HCT116 (cell line): Measurements from ENCODE around the gene BCL11A. TPM values are rescaled to one million over a fixed set of nuclear protein-coding genes. Genes with fewer than 3 reads are reported as not detected.

Source experiments
- ATAC-seq: fragments of 200-7000 bp; cut with Tn5 transposase; 2 replicates; pipeline ENCODE4 v1.9.1; 2020; ENCODE audit warnings: mild to moderate bottlenecking, moderate library complexity
- BruUV-seq: library from RNA; stranded (reverse); fragments of 400-500 nt; replicated peaks from 2 replicates; lab custom pipeline; 2021; lab: Mats Ljungman, UMichigan
- CTCF ChIA-PET: fragments of 300-600 bp; sonication (Branson Sonifier 250); formaldehyde crosslinking; loops from one replicate; lab custom pipeline; 2021; ENCODE audit warnings: antibody characterized with exemption; lab: Charles Lee
- POLR2A ChIA-PET: fragments of 300-600, 350-600 bp; sonication (Branson Sonifier 250); formaldehyde crosslinking; loops from one replicate; lab custom pipeline; 2021; ENCODE audit warnings: antibody characterized with exemption; lab: Charles Lee
- RAD21 ChIA-PET, 2 experiments: fragments of 300-600 bp; sonication (Branson Sonifier 250); formaldehyde crosslinking; loops; one replicate each; lab custom pipeline; 2023; ENCODE audit warnings: low total read pairs in 2 of 2; ENCODE audit not compliant: uncharacterized antibody in 2 of 2, unreplicated experiment in 2 of 2, low non-redundant PET in 1 of 2; lab: Charles Lee
- DNase-seq: peaks from one replicate; pipeline ENCODE4 v3.0.0-alpha.2; 2010; ENCODE audit warnings: low read depth, low spot score
- H2AFZ ChIP-seq: fragments of 200-600 bp; shearing (Covaris generic), sonication (generic); 2 replicates; pipeline ENCODE4 v1.6.1; 2017; ENCODE audit warnings: low read depth, mixed run types, mixed read lengths, antibody characterized with exemption, low read length; ENCODE audit not compliant: poor library complexity, severe bottlenecking
- H3K27ac ChIP-seq: 2 replicates; pipeline ENCODE4 v1.5.1; 2012; ENCODE audit warnings: low read depth, low read length
- H3K27me3 ChIP-seq: fragments of 200-600 bp; sonication (generic); 2 replicates; pipeline ENCODE4 v1.6.1; 2016; ENCODE audit warnings: mixed run types, low read length, mixed read lengths; ENCODE audit not compliant: insufficient read depth
- H3K36me3 ChIP-seq, 2 experiments: fragments of 200-500 bp in 1 of 2; fragments of 200-600 bp in 1 of 2; sonication (Bioruptor generic) in 1 of 2; sonication (generic) in 1 of 2; 2 replicates each; pipeline versions ENCODE4 v1.5.1 to v1.6.1; 2014 to 2016; ENCODE audit warnings: low read length in 2 of 2, inconsistent platforms in 1 of 2, mixed read lengths in 1 of 2, mixed run types in 1 of 2; ENCODE audit not compliant: insufficient read depth in 2 of 2, control insufficient read depth in 1 of 2
- H3K4me1 ChIP-seq, 2 experiments: fragments of 200-600 bp in 1 of 2; sonication (generic) in 1 of 2; 2 replicates each; pipeline versions ENCODE4 v1.5.1 to v1.6.1; 2012 to 2017; ENCODE audit warnings: low read length in 2 of 2, inconsistent platforms in 1 of 2, mild to moderate bottlenecking in 1 of 2, mixed read lengths in 1 of 2, mixed run types in 1 of 2, moderate library complexity in 1 of 2; ENCODE audit not compliant: insufficient read depth in 2 of 2, control insufficient read depth in 1 of 2
- H3K4me2 ChIP-seq: fragments of 200-600 bp; sonication (generic); 2 replicates; pipeline ENCODE4 v1.6.1; 2017; ENCODE audit warnings: mixed run types, low read length, mixed read lengths
- H3K4me3 ChIP-seq, 2 experiments: fragments of 200-600 bp in 1 of 2; sonication (generic) in 1 of 2; replicated peaks in 1 of 2; 2 replicates each; pipeline ENCODE4 v1.5.1; 2011 to 2016; ENCODE audit warnings: low read length in 2 of 2, control low read depth in 1 of 2, low read depth in 1 of 2, mild to moderate bottlenecking in 1 of 2, mixed read lengths in 1 of 2, mixed run types in 1 of 2
- H3K79me2 ChIP-seq: fragments of 200-600 bp; sonication (generic); 2 replicates; pipeline ENCODE4 v1.6.1; 2017; ENCODE audit warnings: mild to moderate bottlenecking, mixed run types, low read length, moderate library complexity, mixed read lengths; ENCODE audit not compliant: insufficient read depth
- H3K9ac ChIP-seq: fragments of 200-600 bp; sonication (generic); 2 replicates; pipeline ENCODE4 v1.6.1; 2016; ENCODE audit warnings: low read length, mixed read lengths
- H3K9me2 ChIP-seq: fragments of 200-600 bp; sonication (generic), shearing (Covaris generic); 2 replicates; pipeline ENCODE4 v1.6.1; 2017; ENCODE audit warnings: mixed run types, mild to moderate bottlenecking, moderate library complexity; ENCODE audit not compliant: insufficient read depth
- H3K9me3 ChIP-seq, 2 experiments: fragments of 200-500 bp in 1 of 2; fragments of 200-600 bp in 1 of 2; sonication (Bioruptor generic) in 1 of 2; sonication (generic) in 1 of 2; 2 replicates each; pipeline ENCODE4 v1.6.1; 2014 to 2017; ENCODE audit warnings: low read length in 2 of 2, mixed read lengths in 2 of 2, inconsistent platforms in 1 of 2, low read depth in 1 of 2, mild to moderate bottlenecking in 1 of 2, mixed run types in 1 of 2, moderate library complexity in 1 of 2; ENCODE audit not compliant: control insufficient read depth in 1 of 2, insufficient read depth in 1 of 2
- H4K20me1 ChIP-seq: fragments of 200-600 bp; sonication (generic), shearing (Covaris generic); 2 replicates; pipeline ENCODE4 v1.6.1; 2017; ENCODE audit warnings: mixed run types, mild to moderate bottlenecking, moderate library complexity; ENCODE audit not compliant: insufficient read depth
- CEBPB ChIP-seq: IDR thresholded peaks from 2 replicates; pipeline ENCODE4 v1.6.1; 2012; ENCODE audit warnings: low read depth
- EGR1 ChIP-seq: IDR thresholded peaks from 2 replicates; pipeline ENCODE4 v1.6.1; 2012; ENCODE audit warnings: low read depth
- ELF1 ChIP-seq: IDR thresholded peaks from 2 replicates; pipeline ENCODE4 v1.6.1; 2012; ENCODE audit warnings: low read depth, borderline replicate concordance
- EZH2 ChIP-seq: fragments of 200-600 bp; sonication (generic); IDR thresholded peaks from 2 replicates; pipeline ENCODE4 v1.6.1; 2017; ENCODE audit warnings: antibody characterized with exemption, mixed run types
- EZH2phosphoT487 ChIP-seq: fragments of 200-600 bp; IDR thresholded peaks from 2 replicates; pipeline ENCODE4 v1.6.1; 2018; ENCODE audit warnings: antibody characterized with exemption, borderline replicate concordance
- FOSL1 ChIP-seq: IDR thresholded peaks from 2 replicates; pipeline ENCODE4 v1.6.1; 2012; ENCODE audit warnings: low read depth
- JUND ChIP-seq: IDR thresholded peaks from 2 replicates; pipeline ENCODE4 v1.6.1; 2012
- RAD21 ChIP-seq: IDR thresholded peaks from 2 replicates; pipeline ENCODE4 v1.6.1; 2012; ENCODE audit warnings: low read depth, mild to moderate bottlenecking
- SP1 ChIP-seq: IDR thresholded peaks from 2 replicates; pipeline ENCODE4 v1.6.1; 2012; ENCODE audit warnings: low read depth
- SRF ChIP-seq: IDR thresholded peaks from 2 replicates; pipeline ENCODE4 v1.6.1; 2012; ENCODE audit warnings: low read depth
- TCF7L2 ChIP-seq: IDR thresholded peaks from 2 replicates; pipeline ENCODE4 v1.7.0; 2011; ENCODE audit warnings: borderline replicate concordance, inconsistent platforms; ENCODE audit not compliant: insufficient read depth, insufficient read length; ENCODE audit errors: extremely low read depth
- YY1 ChIP-seq: IDR thresholded peaks from 2 replicates; pipeline ENCODE4 v1.6.1; 2011; ENCODE audit warnings: low read length, low read depth, moderate library complexity, mild to moderate bottlenecking; ENCODE audit not compliant: insufficient replicate concordance; ENCODE audit errors: extremely low read depth
- ZNF274 ChIP-seq: fragments of 200-500 bp; sonication (Bioruptor generic); IDR thresholded peaks from 2 replicates; pipeline ENCODE4 v1.6.1; 2014; ENCODE audit warnings: mild to moderate bottlenecking, low read depth, low read length, inconsistent platforms
- intact Hi-C: fragments of 100-400 bp; cut with micrococcal nuclease; formaldehyde crosslinking; loops from 2 replicates; pipeline ENCODE4 v1.10.0; 2022
- total RNA-seq: library from RNA; stranded (reverse); gene quantifications from one replicate; pipeline ENCODE4 v1.2.1, GENCODE V29; 2021; ENCODE audit not compliant: unreplicated experiment
- TF ChIP-seq, protein P1 (sequence below): IDR thresholded peaks from 2 replicates; pipeline ENCODE4 v1.6.1; 2011; ENCODE audit warnings: mild to moderate bottlenecking, low read length, moderate library complexity; ENCODE audit not compliant: insufficient replicate concordance; ENCODE audit errors: extremely low read depth
- TF ChIP-seq, protein P2 (sequence below): IDR thresholded peaks from 2 replicates; pipeline ENCODE4 v1.6.1; 2012; ENCODE audit warnings: low read depth
- TF ChIP-seq, protein P3 (sequence below): IDR thresholded peaks from 2 replicates; pipeline ENCODE4 v1.6.1; 2012

BCL11A gene
- total RNA-seq, 1 experiment from 2014 or later: 0.71 TPM

DNA sequence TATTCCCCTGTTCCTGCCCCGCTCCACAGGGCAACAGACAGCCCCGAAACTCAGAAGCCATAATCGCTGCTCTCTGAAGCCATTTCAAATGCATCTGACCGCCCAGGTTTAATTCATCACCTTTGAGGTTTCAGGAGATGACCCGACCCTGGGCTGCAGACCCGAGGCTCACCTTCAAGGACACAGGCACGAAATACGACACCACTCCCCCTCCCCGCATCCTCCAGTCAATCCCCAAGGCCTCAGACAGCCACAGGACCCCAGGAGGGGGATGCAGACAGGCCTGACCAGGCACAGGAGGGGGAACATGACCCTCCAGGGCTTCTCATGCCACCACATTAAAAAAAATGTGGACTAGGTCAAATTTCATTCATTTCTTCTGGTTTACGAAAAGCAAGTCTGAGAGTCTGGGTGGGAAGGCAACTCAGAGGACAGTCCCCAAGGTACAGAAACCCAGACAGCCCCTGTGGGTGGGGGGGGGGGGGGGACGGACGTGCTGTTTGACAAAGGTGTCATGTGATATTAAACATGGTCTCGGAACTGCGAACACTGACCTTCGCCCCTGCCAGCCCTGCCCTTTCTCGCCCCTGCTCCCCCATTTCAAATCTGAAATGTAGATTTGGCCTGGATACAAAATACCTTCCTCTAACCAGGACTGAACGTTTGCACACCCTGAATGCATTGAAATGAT lies 142.9 kb downstream of the BCL11A start:
- no TSS peak for BruUV-seq
- CTCF ChIA-PET: no interaction called here
- RAD21 ChIA-PET: no interaction called here
- no peaks in the 10 kb centered on the region for H3K9me2 ChIP-seq
- no peak for DNase-seq
- H3K36me3 ChIP-seq: no peaks in the 10 kb centered on the region
- intact Hi-C loops: no loop called here
- TF ChIP-seq, protein P1, sequence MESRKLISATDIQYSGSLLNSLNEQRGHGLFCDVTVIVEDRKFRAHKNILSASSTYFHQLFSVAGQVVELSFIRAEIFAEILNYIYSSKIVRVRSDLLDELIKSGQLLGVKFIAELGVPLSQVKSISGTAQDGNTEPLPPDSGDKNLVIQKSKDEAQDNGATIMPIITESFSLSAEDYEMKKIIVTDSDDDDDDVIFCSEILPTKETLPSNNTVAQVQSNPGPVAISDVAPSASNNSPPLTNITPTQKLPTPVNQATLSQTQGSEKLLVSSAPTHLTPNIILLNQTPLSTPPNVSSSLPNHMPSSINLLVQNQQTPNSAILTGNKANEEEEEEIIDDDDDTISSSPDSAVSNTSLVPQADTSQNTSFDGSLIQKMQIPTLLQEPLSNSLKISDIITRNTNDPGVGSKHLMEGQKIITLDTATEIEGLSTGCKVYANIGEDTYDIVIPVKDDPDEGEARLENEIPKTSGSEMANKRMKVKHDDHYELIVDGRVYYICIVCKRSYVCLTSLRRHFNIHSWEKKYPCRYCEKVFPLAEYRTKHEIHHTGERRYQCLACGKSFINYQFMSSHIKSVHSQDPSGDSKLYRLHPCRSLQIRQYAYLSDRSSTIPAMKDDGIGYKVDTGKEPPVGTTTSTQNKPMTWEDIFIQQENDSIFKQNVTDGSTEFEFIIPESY: no peak
- no peak for TF ChIP-seq CEBPB
- TF ChIP-seq SP1: no peak
- TF ChIP-seq EZH2: no peak
- TF ChIP-seq EZH2phosphoT487: no peak
- TF ChIP-seq YY1: no peak
- no peak for TF ChIP-seq FOSL1
- TF ChIP-seq, protein P2, sequence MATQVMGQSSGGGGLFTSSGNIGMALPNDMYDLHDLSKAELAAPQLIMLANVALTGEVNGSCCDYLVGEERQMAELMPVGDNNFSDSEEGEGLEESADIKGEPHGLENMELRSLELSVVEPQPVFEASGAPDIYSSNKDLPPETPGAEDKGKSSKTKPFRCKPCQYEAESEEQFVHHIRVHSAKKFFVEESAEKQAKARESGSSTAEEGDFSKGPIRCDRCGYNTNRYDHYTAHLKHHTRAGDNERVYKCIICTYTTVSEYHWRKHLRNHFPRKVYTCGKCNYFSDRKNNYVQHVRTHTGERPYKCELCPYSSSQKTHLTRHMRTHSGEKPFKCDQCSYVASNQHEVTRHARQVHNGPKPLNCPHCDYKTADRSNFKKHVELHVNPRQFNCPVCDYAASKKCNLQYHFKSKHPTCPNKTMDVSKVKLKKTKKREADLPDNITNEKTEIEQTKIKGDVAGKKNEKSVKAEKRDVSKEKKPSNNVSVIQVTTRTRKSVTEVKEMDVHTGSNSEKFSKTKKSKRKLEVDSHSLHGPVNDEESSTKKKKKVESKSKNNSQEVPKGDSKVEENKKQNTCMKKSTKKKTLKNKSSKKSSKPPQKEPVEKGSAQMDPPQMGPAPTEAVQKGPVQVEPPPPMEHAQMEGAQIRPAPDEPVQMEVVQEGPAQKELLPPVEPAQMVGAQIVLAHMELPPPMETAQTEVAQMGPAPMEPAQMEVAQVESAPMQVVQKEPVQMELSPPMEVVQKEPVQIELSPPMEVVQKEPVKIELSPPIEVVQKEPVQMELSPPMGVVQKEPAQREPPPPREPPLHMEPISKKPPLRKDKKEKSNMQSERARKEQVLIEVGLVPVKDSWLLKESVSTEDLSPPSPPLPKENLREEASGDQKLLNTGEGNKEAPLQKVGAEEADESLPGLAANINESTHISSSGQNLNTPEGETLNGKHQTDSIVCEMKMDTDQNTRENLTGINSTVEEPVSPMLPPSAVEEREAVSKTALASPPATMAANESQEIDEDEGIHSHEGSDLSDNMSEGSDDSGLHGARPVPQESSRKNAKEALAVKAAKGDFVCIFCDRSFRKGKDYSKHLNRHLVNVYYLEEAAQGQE: no peak
- no peak for TF ChIP-seq EGR1
- no peak for TF ChIP-seq TCF7L2
- TF ChIP-seq RAD21: no peak
- no peak for TF ChIP-seq SRF
- TF ChIP-seq ELF1: no peak
- no peak for TF ChIP-seq ZNF274
- TF ChIP-seq, protein P3, sequence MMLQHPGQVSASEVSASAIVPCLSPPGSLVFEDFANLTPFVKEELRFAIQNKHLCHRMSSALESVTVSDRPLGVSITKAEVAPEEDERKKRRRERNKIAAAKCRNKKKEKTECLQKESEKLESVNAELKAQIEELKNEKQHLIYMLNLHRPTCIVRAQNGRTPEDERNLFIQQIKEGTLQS: no peak
- no peak for TF ChIP-seq JUND
- no peak overlapping the region for H3K4me3 ChIP-seq
- POLR2A ChIA-PET: no interaction called here
- H3K27me3 ChIP-seq: peaks cover 39% of the 10 kb centered on the region
- H3K4me1 ChIP-seq: no peaks in the 10 kb centered on the region
- no peaks in the 10 kb centered on the region for H4K20me1 ChIP-seq
- H3K9me3 ChIP-seq: no peaks in the 10 kb centered on the region
- H3K79me2 ChIP-seq: no peaks in the 10 kb centered on the region
- H2AFZ ChIP-seq: no peak overlapping the region
- no peak overlapping the region for H3K4me2 ChIP-seq
- H3K9ac ChIP-seq: no peak overlapping the region
- no peak overlapping the region for H3K27ac ChIP-seq
- no peak for ATAC-seq
